Gastroesophageal sphincter (tissue), 3 donors: ENCODE data around the gene COLQ.

ENCODE experiments used
- EP300 ChIP-seq: sonication (generic); formaldehyde crosslinking; IDR thresholded peaks from one replicate; pipeline ENCODE4 v1.6.1; 2017; ENCODE audit warnings: antibody characterized with exemption, mild to moderate bottlenecking
- POLR2A ChIP-seq, 2 donors: fragments of 450-650 bp; IDR thresholded peaks; one replicate each; pipeline ENCODE4 v1.6.1; 2017; ENCODE audit warnings: antibody characterized with exemption in 2 of 2, mild to moderate bottlenecking in 2 of 2, moderate library complexity in 1 of 2
- TF ChIP-seq, protein P1 (sequence below), 4 experiments: fragments of 200-600 bp in 2 of 4; fragments of 450-650 bp in 2 of 4; sonication (generic) in 1 of 4; IDR thresholded peaks; one replicate each; pipeline ENCODE4 v1.5.1; 2017 to 2019; ENCODE audit warnings: antibody characterized with exemption in 4 of 4, mild to moderate bottlenecking in 2 of 4, moderate library complexity in 2 of 4

DNA sequence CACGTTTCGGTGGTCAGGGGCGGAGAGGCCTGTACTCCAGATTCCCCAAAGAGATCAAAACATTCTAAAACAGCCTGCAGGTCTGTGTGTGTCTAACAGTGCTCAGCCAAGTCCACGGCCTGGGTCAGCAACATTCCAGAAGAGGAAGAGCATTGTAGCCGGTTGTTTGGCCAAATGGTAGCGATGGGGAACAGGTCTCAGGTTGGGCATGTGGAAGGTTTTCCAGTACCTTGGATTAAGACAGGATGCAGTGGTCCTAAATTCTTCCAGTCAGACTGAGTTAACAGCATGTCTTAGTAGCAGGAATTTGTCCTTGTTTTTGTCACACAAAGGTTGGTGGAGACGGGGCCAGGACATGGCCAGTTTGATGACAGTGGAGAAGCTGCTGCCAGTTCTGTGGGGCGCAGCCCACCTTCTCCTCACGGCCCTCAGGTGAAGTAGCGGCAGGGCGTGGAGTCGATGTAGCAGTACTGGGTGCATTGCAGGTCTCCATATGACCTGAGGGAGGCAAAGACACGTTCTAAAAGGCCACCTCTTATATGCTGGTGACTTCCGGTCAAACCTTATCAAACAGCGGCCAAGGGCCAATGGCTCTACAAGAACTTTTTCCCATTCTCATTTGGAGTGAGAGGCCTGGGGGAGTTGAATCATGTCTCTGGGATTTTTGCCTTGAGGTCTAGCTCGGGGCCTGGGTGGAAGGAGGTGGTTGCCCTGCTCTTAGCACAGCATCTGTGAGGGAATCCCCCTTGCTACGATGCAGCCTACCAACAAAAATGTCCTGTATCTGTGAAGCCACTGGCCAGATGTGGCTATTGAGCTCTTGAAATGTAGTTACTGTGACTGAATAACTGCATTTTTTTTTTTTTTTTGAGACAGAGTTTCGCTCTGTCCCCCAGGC, 70.0 kb downstream of the COLQ start:
- TF ChIP-seq, protein P1, sequence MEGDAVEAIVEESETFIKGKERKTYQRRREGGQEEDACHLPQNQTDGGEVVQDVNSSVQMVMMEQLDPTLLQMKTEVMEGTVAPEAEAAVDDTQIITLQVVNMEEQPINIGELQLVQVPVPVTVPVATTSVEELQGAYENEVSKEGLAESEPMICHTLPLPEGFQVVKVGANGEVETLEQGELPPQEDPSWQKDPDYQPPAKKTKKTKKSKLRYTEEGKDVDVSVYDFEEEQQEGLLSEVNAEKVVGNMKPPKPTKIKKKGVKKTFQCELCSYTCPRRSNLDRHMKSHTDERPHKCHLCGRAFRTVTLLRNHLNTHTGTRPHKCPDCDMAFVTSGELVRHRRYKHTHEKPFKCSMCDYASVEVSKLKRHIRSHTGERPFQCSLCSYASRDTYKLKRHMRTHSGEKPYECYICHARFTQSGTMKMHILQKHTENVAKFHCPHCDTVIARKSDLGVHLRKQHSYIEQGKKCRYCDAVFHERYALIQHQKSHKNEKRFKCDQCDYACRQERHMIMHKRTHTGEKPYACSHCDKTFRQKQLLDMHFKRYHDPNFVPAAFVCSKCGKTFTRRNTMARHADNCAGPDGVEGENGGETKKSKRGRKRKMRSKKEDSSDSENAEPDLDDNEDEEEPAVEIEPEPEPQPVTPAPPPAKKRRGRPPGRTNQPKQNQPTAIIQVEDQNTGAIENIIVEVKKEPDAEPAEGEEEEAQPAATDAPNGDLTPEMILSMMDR (IDR thresholded peaks at IDR 0.05): no peak
- TF ChIP-seq EP300: no peak
- no peak for TF ChIP-seq POLR2A (IDR thresholded peaks at IDR 0.05)
